GM21737 (cell line): ENCODE results near the gene MTX1.
A peak's percentile ranks its signal among the peaks of the same experiment; 100 is the strongest.

Experiments
- ATAC-seq: cut with Tn5 transposase; IDR thresholded peaks from one replicate; pipeline ENCODE4 v1.9.1; 2021; ENCODE audit warnings: mild to moderate bottlenecking, moderate library complexity; ENCODE audit not compliant: unreplicated experiment

MTX1 gene

DNA sequence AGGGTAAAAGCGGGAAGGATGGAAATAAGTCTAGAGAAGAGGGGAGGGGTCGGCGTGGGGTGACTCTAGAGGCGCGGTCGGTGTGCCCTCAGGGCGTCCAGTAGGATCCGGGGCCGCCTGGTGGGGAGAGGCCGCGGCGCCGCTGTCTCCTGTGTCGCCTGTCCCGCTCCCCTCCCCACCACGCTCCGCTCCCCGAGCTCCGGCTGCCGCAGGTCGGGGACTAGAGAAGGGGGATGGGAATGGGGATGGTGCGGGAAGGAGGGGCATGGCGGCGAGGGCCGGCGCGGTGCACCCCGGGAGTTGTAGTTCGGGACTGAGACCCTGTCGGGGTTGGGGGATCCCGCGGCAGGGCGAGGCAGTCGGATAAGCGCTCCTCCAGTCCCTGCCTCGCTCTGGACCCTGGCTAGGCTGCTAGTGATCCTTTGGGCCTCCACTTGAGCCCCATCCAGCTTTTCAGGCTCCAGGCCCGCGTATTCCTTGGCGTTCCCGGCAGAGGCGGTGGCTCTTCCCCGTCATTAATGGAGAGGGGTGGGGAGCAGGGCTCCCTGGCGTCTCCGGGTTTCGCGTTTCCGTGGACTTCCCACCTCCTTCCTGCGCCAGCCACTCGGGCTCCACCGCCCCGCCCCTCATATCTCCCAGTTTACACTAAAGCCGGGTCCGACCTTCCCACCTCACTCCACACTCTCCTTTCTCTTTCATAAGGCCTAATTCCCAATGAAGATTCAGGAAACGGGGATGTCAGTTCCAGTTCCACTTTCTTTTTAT lies 46.9 kb downstream of the MTX1 start, which contains the start of gene ENTREP3:
ENTREP3 (minus strand) TSS at position 241 of the 765 bp plus-strand sequence. CDS start 606 bp downstream, outside the sequence.
- no peak for ATAC-seq

DNA sequence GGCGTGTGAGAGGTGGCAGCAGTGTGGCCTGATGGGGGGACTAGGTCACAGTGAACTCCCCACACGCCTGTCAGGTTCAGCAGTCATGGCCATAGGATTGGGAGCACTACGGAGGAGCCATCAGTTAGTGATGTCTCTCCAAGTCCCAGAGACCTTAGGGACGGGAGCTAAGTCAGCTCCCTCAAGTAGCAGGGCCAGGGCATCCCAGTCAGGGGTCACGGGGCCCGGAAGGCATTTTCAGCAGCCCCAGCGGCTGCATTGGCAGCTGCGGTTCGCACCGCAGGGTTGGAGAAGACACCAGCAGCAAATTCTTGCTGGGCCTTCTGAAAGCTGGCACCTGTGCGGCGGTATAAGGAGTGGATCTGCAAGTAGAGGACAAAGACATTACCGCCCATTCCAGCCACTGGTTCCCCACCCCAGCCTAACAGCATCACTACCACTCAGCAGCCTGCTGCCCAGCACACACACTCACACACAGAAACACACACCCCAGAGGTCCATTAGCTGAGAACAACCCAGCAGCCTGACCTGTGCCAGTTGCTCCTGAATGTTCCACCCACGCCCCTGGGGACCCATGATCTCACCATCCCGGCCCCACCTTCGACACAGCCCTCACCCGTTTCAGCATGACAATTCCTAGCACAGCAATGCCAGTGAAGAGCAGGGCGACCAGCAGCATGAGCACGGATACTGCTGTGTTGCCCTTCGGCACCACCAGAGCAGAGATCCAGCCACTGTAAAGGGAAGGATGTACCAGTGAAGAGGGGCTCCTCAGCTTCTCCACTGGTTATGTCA lies 47.8 kb downstream of the MTX1 start:
- ATAC-seq, result no peak

DNA sequence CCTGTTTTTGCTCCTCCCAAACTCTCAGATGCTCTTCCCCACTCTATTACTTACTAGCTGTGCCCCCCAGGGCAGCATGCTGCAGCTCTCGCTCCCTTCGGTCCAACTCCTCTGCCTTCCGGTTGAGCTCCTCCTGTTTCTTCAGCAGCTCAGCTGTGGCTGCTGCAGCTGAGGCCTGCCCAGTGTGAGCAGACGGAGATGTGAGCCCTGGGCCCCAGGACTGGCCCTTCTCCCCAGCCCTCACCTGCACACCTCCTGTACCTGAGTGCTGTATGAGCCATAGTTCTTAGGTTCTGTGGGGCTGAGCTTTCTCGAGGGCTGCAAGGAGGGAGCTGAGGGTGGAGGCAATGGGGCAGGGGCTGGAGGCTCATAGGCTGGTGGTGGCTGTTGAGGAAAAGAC lies 51.8 kb downstream of the MTX1 start:
- ATAC-seq, result no peak

DNA sequence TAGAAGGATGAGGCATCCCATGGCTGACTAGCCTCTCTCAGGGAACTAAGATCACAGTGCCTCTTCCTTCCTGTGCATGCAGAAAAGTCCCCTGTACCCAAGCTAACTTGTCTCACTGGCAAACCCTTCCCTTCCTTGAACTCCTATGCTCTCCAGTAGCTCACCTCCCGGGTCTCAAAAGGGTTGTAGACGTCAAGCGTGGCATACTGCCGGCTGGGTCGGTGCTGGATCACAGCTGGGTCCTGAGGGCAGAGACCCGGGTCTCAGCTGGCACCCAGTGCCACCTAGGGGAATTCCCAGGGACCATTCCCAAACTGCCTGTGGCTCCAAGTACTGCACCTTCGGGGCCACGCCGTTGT lies 53.0 kb downstream of the MTX1 start:
- no peak for ATAC-seq

DNA sequence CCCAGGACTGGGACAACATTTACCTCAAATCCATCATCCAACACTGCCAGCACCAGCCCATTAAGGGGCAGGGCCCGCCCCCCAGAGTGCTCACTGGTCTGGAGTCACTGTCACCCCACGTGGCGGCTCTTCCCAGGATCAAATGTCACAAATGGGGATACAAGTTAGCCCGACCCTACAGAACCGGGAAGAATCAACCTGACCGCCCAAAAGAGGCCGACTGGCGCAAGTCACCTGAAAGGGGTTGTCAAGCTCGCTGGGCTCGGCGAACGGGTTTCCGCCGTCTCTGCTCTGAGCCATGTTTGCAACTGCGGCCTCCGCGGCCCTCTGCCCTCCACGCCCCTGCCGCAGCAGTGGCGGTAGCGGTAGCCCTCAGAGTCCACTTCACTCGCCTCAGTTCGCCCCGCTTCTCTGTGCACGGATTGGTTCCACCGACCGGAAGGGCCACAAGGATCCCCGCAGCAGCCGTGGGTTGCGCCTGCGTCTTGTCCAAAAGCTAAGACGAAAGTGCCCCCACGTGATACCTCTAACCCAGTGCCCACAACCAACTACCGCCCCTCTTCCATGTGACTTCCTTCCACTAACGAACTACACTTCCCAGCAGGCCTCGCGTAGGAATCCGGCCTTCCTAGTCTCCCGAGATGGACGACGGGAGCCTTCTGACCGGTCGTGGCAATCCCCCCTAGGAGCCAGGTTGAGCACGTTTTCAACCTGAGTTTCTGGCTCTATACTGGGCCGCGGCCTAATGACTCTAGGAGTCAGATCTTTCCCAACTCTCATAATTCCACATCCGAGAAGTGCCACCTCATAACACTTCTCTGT lies 53.6 kb downstream of the MTX1 start, which contains the start of gene SCAMP3:
SCAMP3 (minus strand) TSS at position 509 of the 822 bp plus-strand sequence; CDS start at position 300, 209 bp downstream.
- peak; percentile 80 for ATAC-seq

DNA sequence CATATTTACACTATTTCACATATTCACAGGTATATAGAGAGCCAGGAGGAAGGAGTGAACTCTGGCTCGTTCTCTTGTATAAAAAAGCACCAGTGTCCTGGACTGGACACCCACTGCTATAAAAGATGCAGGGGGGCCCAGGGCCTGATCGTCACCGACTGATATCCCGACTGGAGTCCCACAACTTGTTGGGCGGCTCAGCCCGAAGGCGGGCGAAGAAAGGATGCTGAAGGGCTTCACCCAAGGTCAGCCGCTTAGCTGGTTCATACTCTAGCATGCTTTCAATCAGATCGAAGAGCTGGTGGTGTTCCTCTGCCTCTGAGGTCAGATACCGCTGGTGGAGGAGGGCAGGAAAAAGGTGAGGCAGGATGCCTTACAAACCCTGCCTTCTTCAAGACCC lies 54.6 kb downstream of the MTX1 start:
- ATAC-seq, result no peak
